SK-N-MC (cell line): ENCODE measurements around the gene MGA.
"Not testable (repeated sequence)": the region's sequence is repeated elsewhere in the genome, so short reads cannot be mapped to it uniquely, and the experiment has no call there.

Experiments used
- DNase-seq: peaks from one replicate; pipeline ENCODE4 v3.0.0-alpha.2; 2011; ENCODE audit warnings: low read depth, low spot score
- H3K27ac ChIP-seq: fragments of 200-600 bp; sonication (generic); 2 replicates; pipeline ENCODE4 v1.5.1; 2016; ENCODE audit warnings: mixed run types
- H3K36me3 ChIP-seq: fragments of 200-600 bp; sonication (generic); 2 replicates; pipeline ENCODE4 v1.6.1; 2017; ENCODE audit warnings: antibody characterized with exemption, low read length, mixed read lengths; ENCODE audit not compliant: insufficient read depth
- H3K4me3 ChIP-seq: fragments of 200-600 bp; sonication (generic); 2 replicates; pipeline ENCODE4 v1.5.1; 2016
- H3K9ac ChIP-seq: fragments of 200-600 bp; sonication (generic); 2 replicates; pipeline ENCODE4 v1.8.0; 2017; ENCODE audit warnings: mixed run types, mixed read lengths; ENCODE audit not compliant: insufficient read length
- H3K9me3 ChIP-seq: fragments of 200-600 bp; sonication (generic); 2 replicates; pipeline ENCODE4 v1.6.1; 2017; ENCODE audit warnings: low read depth, mild to moderate bottlenecking, antibody characterized with exemption, low read length, moderate library complexity, mixed read lengths
- EZH2 ChIP-seq: fragments of 200-600 bp; sonication (generic); IDR thresholded peaks from one replicate; pipeline ENCODE4 v1.6.1; 2017; ENCODE audit warnings: antibody characterized with exemption
- FOXP2 ChIP-seq: optimal IDR thresholded peaks from 2 replicates; pipeline ENCODE3; 2011; ENCODE audit warnings: mild to moderate bottlenecking, moderate library complexity; ENCODE audit not compliant: insufficient read depth; ENCODE audit errors: extremely low read length, control extremely low read depth
- POLR2AphosphoS5 ChIP-seq: IDR thresholded peaks from 2 replicates; pipeline ENCODE4 v1.6.1; 2012; ENCODE audit warnings: mild to moderate bottlenecking, low read depth, low read length, borderline replicate concordance

The MGA gene

DNA sequence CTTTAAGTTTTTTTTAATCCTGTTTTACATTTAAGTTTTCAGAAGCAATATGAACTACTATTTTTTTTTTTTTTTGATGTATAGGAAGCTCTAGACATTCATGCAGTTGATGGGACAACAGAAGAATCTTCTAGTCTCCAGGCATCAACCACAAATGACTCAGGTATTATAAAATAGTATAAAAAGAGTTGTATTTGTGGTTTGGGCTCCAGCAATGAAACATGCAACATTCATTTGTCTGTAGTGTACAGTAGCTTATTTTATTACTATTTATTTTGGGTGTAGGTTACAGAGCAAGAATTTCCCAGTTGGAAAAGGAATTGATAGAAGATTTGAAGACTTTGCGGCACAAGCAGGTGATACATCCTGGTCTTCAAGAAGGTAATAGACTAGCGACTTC lies 38.6 kb downstream of the MGA start:
- Histone ChIP-seq H3K27ac (0 out of 2 replicates have a peak overlapping the region, but pooled peaks have one; percentile 8), H3K4me3 (no peak overlapping the region), H3K36me3 (peaks cover 7% of the 10 kb centered on the region; the same call in 1 of the 2 replicates), H3K9ac (no peak overlapping the region), H3K9me3 (no peaks in the 10 kb centered on the region)
- no peak for DNase-seq
- no peak for TF ChIP-seq POLR2AphosphoS5
- no peak for TF ChIP-seq EZH2
- no peak for TF ChIP-seq FOXP2

GRCh38 chr15:41703120-41703519 lies 42.9 kb downstream of the MGA start:
- H3K27ac ChIP-seq, result no peak overlapping the region
- H3K9me3 ChIP-seq, result no peaks in the 10 kb centered on the region
- no peak overlapping the region for H3K4me3 ChIP-seq
- no peak overlapping the region for H3K9ac ChIP-seq
- TF ChIP-seq POLR2AphosphoS5, result no peak
- TF ChIP-seq EZH2, result no peak
- TF ChIP-seq FOXP2, result no peak
- DNase-seq, result no peak
- H3K36me3 ChIP-seq, result peaks cover 7% of the 10 kb centered on the region

DNA sequence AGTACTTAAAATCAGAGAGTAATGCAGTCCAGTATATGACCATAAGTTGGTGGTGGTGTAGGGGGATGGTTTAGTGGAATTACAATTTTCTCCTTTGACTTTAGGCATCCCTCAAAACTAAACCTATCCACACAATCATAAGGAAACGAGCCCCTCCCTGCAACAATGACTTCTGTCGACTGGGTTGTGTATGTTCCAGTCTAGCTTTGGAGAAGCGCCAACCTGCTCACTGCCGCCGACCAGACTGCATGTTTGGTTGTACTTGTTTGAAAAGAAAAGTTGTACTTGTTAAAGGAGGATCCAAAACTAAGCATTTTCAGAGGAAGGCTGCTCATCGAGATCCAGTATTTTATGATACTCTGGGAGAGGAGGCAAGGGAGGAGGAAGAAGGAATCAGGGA lies 52.8 kb downstream of the MGA start:
- Histone ChIP-seq H3K36me3 (peaks cover 29% of the 10 kb centered on the region), H3K27ac (no peak overlapping the region), H3K4me3 (no peak overlapping the region), H3K9ac (no peak overlapping the region), H3K9me3 (no peaks in the 10 kb centered on the region)
- TF ChIP-seq FOXP2 (no peak), POLR2AphosphoS5 (no peak), EZH2 (no peak)
- DNase-seq, result no peak

DNA sequence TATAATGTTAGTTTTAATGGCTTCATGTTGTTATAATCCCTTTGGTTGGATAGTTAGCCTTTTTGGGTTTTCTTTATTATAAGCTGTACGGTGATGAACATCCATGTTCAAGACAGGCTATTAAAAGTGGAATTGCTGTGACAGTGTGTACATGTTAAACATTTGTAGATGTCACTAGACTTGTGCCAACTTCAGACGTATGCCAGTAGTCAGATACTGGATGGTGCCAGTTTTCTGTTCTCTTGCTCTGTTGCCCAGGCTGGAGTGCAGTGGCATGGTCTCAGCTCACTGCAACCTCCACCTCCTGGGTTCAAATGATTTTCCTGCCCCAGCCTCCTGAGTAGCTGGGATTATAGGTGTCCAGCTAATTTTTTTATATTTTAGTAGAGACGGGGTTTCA lies 54.1 kb downstream of the MGA start:
- no peak overlapping the region for H3K4me3 ChIP-seq
- H3K9ac ChIP-seq, result no peak overlapping the region
- H3K9me3 ChIP-seq, result no peaks in the 10 kb centered on the region
- H3K27ac ChIP-seq, result no peak overlapping the region
- no peak for TF ChIP-seq POLR2AphosphoS5
- no peak for TF ChIP-seq EZH2
- no peak for TF ChIP-seq FOXP2
- no peak for DNase-seq
- H3K36me3 ChIP-seq, result peaks cover 28% of the 10 kb centered on the region

DNA sequence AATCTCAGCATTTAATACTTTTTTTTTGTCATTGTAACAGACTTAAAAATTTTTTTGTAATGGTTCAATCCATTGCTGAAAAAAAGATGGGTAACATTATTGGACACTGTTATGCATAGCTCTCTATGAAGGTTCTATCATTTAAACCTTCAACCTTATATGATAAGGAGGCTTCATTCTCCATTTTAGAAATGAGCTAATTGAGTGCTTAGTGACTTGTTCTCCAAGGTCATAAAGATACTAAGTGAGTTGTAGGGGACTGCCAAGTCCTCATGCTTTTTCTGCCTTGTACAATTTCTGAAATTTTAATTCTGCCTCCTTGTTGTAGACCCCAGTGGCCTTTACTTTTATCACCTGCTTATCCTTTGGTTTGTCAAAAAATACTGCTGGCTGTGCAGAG lies 56.7 kb downstream of the MGA start:
- TF ChIP-seq EZH2 (no peak), FOXP2 (no peak), POLR2AphosphoS5 (no peak)
- Histone ChIP-seq H3K9ac (no peak overlapping the region), H3K27ac (no peak overlapping the region), H3K36me3 (peaks cover 17% of the 10 kb centered on the region), H3K9me3 (no peaks in the 10 kb centered on the region), H3K4me3 (no peak overlapping the region)
- DNase-seq, result no peak

DNA sequence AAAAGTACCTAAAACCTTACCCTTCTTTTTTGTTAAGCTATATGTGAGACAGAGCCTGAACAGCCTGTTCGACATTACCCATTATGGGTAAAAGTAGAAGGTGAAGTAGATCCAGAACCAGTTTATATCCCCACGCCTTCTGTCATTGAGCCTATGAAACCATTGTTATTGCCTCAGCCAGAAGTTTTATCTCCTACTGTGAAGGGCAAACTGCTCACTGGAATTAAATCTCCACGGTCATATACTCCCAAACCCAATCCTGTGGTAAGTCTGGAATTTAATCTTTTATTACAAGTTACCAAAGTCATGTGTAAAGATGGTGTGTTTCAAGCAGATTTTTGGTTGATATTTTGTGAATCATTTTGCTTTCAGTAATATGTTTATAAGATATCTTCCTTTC lies 66.9 kb downstream of the MGA start:
- DNase-seq, result no peak

DNA sequence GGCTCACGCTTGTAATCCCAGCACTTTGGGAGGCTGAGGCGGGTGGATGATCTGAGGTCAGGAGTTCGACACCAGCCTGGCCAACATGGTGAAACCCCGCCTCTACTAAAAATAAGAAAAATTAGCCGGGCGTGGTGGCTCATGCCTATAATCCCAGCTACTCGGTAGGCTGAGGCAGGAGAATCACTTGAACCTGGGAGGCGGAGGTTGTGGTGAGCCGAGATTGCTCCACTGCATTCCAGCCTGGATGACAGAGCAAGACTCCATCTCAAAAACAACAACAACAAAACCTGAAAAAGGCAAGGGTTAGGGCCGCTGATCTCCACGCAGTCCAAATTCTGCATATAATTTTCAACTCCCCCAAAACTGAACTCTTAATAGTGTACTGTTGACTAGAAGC lies 67.9 kb downstream of the MGA start:
- not testable (repeated sequence) for DNase-seq, H3K36me3 ChIP-seq, H3K9ac ChIP-seq, H3K9me3 ChIP-seq, H3K27ac ChIP-seq, H3K4me3 ChIP-seq

More for the DNA sequence above, 66.9 kb downstream of the MGA start:
- Histone ChIP-seq H3K9ac (no peak overlapping the region), H3K36me3 (0 out of 2 replicates have a peak, but pooled peaks cover 7% of the 10 kb centered on the region), H3K4me3 (no peak overlapping the region), H3K27ac (no peak overlapping the region), H3K9me3 (no peaks in the 10 kb centered on the region)
- TF ChIP-seq POLR2AphosphoS5 (no peak), FOXP2 (no peak), EZH2 (no peak)

- TF ChIP-seq EZH2 (no peak), POLR2AphosphoS5 (no peak), FOXP2 (no peak)
- Histone ChIP-seq H3K4me3 (no peak overlapping the region), H3K36me3 (peaks cover 14% of the 10 kb centered on the region; the same call in 1 of the 2 replicates), H3K9ac (no peak overlapping the region), H3K9me3 (no peaks in the 10 kb centered on the region), H3K27ac (0 out of 2 replicates have a peak overlapping the region, but pooled peaks have one; percentile 51)
- no peak for DNase-seq
Observed at GRCh38 chr15:41730543-41730942, 70.3 kb downstream of the MGA start.

DNA sequence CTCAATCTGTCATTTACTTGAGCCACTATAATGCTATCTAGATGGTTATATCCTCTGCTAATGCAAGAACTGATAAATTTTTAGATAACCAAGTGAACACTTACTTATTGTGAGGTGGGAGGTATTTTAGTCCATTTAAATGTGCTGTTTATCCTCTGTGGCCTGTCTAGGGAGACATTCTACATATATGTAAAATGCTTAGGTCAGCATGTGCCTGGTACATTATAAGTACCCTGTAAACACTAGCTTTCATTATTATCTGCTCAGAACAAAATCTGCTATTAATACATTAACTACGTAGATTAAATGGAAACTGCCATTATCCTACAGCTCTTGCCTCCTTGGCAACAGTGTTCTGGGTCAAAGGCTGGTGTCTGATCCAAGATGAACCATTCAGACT lies 72.3 kb downstream of the MGA start:
- Histone ChIP-seq H3K4me3 (no peak overlapping the region), H3K27ac (no peak overlapping the region), H3K9me3 (no peaks in the 10 kb centered on the region), H3K36me3 (peaks cover 28% of the 10 kb centered on the region), H3K9ac (no peak overlapping the region)
- TF ChIP-seq POLR2AphosphoS5, result no peak
- no peak for TF ChIP-seq EZH2
- no peak for TF ChIP-seq FOXP2
- no peak for DNase-seq

DNA sequence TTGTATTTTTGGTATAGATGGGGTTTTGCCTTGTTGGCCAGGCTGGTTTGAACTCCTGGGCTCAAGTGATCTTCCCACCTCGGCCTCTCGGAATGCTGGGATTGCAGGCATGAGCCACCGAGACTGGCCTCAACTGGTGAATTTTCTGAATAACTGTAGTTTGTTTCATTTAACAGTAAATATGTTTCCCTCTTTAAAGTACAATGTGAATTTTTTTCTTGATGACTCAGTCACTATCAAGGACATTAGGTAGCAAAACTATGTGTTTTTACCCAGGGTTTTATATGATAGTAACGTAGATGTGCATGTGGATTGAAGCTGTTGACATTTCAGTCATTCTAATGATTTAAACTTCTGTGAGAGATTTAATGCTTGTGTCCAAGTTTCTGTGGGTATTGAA lies 73.9 kb downstream of the MGA start:
- no peaks in the 10 kb centered on the region for H3K9me3 ChIP-seq
- H3K36me3 ChIP-seq, result peaks cover 24% of the 10 kb centered on the region
- H3K4me3 ChIP-seq, result no peak overlapping the region
- H3K9ac ChIP-seq, result no peak overlapping the region
- DNase-seq, result no peak
- no peak overlapping the region for H3K27ac ChIP-seq
- no peak for TF ChIP-seq POLR2AphosphoS5
- no peak for TF ChIP-seq FOXP2
- no peak for TF ChIP-seq EZH2
